K562 (cell line): ENCODE data around the gene SDHC. TPM values are rescaled to one million over a fixed set of nuclear protein-coding genes. Genes with fewer than 3 reads are reported as not detected.

Experiments used
- ARID2 ChIP-seq: fragments of 450-650 bp; IDR thresholded peaks from 2 replicates; pipeline ENCODE4 v1.6.1; 2017; ENCODE audit warnings: antibody characterized with exemption, mild to moderate bottlenecking
- CREB3L1 ChIP-seq: fragments of 450-650 bp; IDR thresholded peaks from 2 replicates; pipeline ENCODE4 v1.6.1; 2014; ENCODE audit warnings: low read depth, mild to moderate bottlenecking, moderate library complexity, borderline replicate concordance
- DNMT1 ChIP-seq: fragments of 450-650 bp; IDR thresholded peaks from 2 replicates; pipeline ENCODE4 v1.6.1; 2016; ENCODE audit warnings: antibody characterized with exemption, mild to moderate bottlenecking
- HDAC8 ChIP-seq: fragments of 450-650 bp; IDR thresholded peaks from 2 replicates; pipeline ENCODE4 v1.6.1; 2016; ENCODE audit warnings: mild to moderate bottlenecking, missing genetic modification characterization, moderate library complexity, missing compliant biosample characterization
- IFI16 ChIP-seq: fragments of 250-450 bp; sonication (Bioruptor Pico); IDR thresholded peaks from 2 replicates; pipeline ENCODE4 v2.1.2; 2022; ENCODE audit warnings: mild to moderate bottlenecking, inconsistent platforms
- KDM2B ChIP-seq: fragments of 250-450 bp; sonication (Bioruptor Pico); IDR thresholded peaks from 2 replicates; pipeline ENCODE4 v1.8.0; 2021; ENCODE audit warnings: mild to moderate bottlenecking, moderate library complexity
- KLF6 ChIP-seq: fragments of 250-450 bp; sonication (Bioruptor Pico); IDR thresholded peaks from 2 replicates; pipeline ENCODE4 v1.4.0; 2020; ENCODE audit warnings: mild to moderate bottlenecking, moderate library complexity, borderline replicate concordance
- MYNN ChIP-seq, 2 experiments: sonication (generic); formaldehyde crosslinking in 1 of 2; IDR thresholded peaks; 2 replicates each; pipeline versions ENCODE4 v1.5.0 to v1.6.1; 2016 to 2020; ENCODE audit warnings: antibody characterized with exemption in 1 of 2, missing genetic modification reagents in 1 of 2
- NCOA4 ChIP-seq: fragments of 450-650 bp; IDR thresholded peaks from 2 replicates; pipeline ENCODE4 v1.6.1; 2018; ENCODE audit warnings: mild to moderate bottlenecking; ENCODE audit not compliant: partially characterized antibody
- NR0B1 ChIP-seq: fragments of 450-650 bp; IDR thresholded peaks from one replicate; pipeline ENCODE4 v1.6.1; 2018; ENCODE audit warnings: mild to moderate bottlenecking, moderate library complexity; ENCODE audit not compliant: partially characterized antibody
- NUFIP1 ChIP-seq: fragments of 450-650 bp; IDR thresholded peaks from 2 replicates; pipeline ENCODE4 v1.6.1; 2018; ENCODE audit not compliant: partially characterized antibody
- PYGO2 ChIP-seq: fragments of 450-650 bp; IDR thresholded peaks from 2 replicates; pipeline ENCODE4 v1.6.1; 2016; ENCODE audit warnings: mild to moderate bottlenecking, missing genetic modification characterization, moderate library complexity, missing compliant biosample characterization
- SNAPC5 ChIP-seq: fragments of 250-450 bp; sonication (Bioruptor Pico); IDR thresholded peaks from 2 replicates; pipeline ENCODE4 v1.8.0; 2021; ENCODE audit warnings: moderate library complexity, mild to moderate bottlenecking, inconsistent platforms
- SUPT5H ChIP-seq: fragments of 450-650 bp; IDR thresholded peaks from 2 replicates; pipeline ENCODE4 v1.6.1; 2016
- TCF15 ChIP-seq: fragments of 250-450 bp; sonication (Bioruptor Pico); IDR thresholded peaks from 2 replicates; pipeline ENCODE4 v1.8.0; 2022; ENCODE audit warnings: moderate library complexity, mild to moderate bottlenecking, inconsistent platforms
- TCF7L2 ChIP-seq: fragments of 150-350 bp; IDR thresholded peaks from 2 replicates; pipeline ENCODE4 v1.6.1; 2016; ENCODE audit warnings: low read depth, mild to moderate bottlenecking, low read length, moderate library complexity
- TCFL5 ChIP-seq: fragments of 250-450 bp; sonication (Bioruptor Pico); conservative IDR thresholded peaks from 2 replicates; pipeline ENCODE4 v1.6.1; 2021; ENCODE audit warnings: mild to moderate bottlenecking, moderate library complexity, matching md5 sums
- ZBTB7A ChIP-seq: IDR thresholded peaks from 2 replicates; pipeline ENCODE4 v1.6.1; 2011; ENCODE audit warnings: low read depth, mild to moderate bottlenecking, low read length, moderate library complexity, borderline replicate concordance; ENCODE audit not compliant: control insufficient read depth
- ZNF133 ChIP-seq: fragments of 250-450 bp; sonication (Bioruptor Pico); IDR thresholded peaks from 2 replicates; pipeline ENCODE4 v1.4.0; 2020; ENCODE audit warnings: mild to moderate bottlenecking
- ZNF395 ChIP-seq: fragments of 200-800 bp; sonication (Bioruptor generic); IDR thresholded peaks from 2 replicates; pipeline ENCODE4 v1.6.1; 2017; ENCODE audit warnings: missing genetic modification characterization, missing compliant biosample characterization
- ZNF507 ChIP-seq: conservative IDR thresholded peaks from 2 replicates; pipeline ENCODE4 v1.6.1; 2017; ENCODE audit warnings: missing genetic modification characterization, missing compliant biosample characterization
- polyA plus RNA-seq, 8 experiments: library from polyadenylated mRNA; depleted of rRNA in 4 of 8; stranded (reverse) in 5 of 8; unstranded in 3 of 8; fragments of >200 nt; fragmentation: Nextera tagmentation in 2 of 8; fragmentation: Illumina TruSeq in 1 of 8; extraction: Ambion mirVana in 2 of 8; extraction: Trizol in 1 of 8; gene quantifications; 2 replicates each; pipeline versions ENCODE4 v1.2.1 to v1.2.3, GENCODE V29; 2011 to 2014; ENCODE audit warnings: inconsistent platforms in 1 of 8, missing spikeins in 1 of 8
- total RNA-seq, 7 experiments: library from RNA; depleted of rRNA in 6 of 7; stranded (reverse); fragments of >200 nt in 6 of 7; fragmentation: Illumina TruSeq in 2 of 7; extraction: Trizol in 2 of 7; gene quantifications; 2 replicates each; pipeline versions ENCODE4 v1.2.1 to v1.2.3, GENCODE V29; 2011 to 2021; ENCODE audit warnings: low replicate concordance in 1 of 7

Gene SDHC
- total and polyA plus RNA-seq, 9 of the 15 experiments (the other 6 are each of a cell fraction or from before 2014, with no cell fraction given): 7.7 to 309 (median 174) TPM

GRCh38 chr1:161307230-161307768, 6.9 kb upstream of the SDHC start (continued):
- TF ChIP-seq NR0B1 (no peak), SUPT5H (peak; percentile 62; the same call in 1 of the 2 replicates), ZNF507 (tag) (no peak), DNMT1 (no peak), ARID2 (no peak), CREB3L1 (no peak), ZBTB7A (0 out of 2 replicates have a peak, but pooled peaks have one; percentile 19), TCF15 (CRISPR knock-in tag) (no peak), HDAC8 (tag) (no peak), NUFIP1 (no peak), ZNF395 (CRISPR knock-in tag) (peak; percentile 64), MYNN (IDR thresholded peaks at IDR 0.05) (no peak), MYNN (CRISPR knock-in tag; IDR thresholded peaks at IDR 0.05) (no peak), TCF7L2 (no peak), KLF6 (CRISPR knock-in tag) (no peak), PYGO2 (tag) (no peak), NCOA4 (no peak), IFI16 (no peak), ZNF133 (no peak), TCFL5 (CRISPR knock-in tag) (no peak), KDM2B (CRISPR knock-in tag) (no peak), SNAPC5 (CRISPR knock-in tag) (no peak)
